Measurements from ENCODE around the gene ANKRD11.

Gene ANKRD11

GRCh38 chr16:89283449-89283848 is 206.9 kb downstream of the ANKRD11 start:
- no peak for TF ChIP-seq CTCF (IDR thresholded peaks at IDR 0.05; ENCODE audit: extremely low read depth, insufficient read depth, missing control alignments)
- DNase-seq (ENCODE audit: low spot score): no peak
- in situ Hi-C loops (cut with MboI; ENCODE audit: low pct_unique_long_range_greater_than_20kb, low sequenced_read_pairs, unreplicated experiment): no loop called here

- TF ChIP-seq CTCF (IDR thresholded peaks at IDR 0.05; ENCODE audit: extremely low read depth, insufficient read depth, missing control alignments): no peak
- in situ Hi-C loops (cut with MboI; ENCODE audit: low pct_unique_long_range_greater_than_20kb, low sequenced_read_pairs, unreplicated experiment): no loop called here
- no peak for DNase-seq (ENCODE audit: low spot score)
Measured at GRCh38 chr16:89282523-89282922, 207.8 kb downstream of the ANKRD11 start.

- no peak for TF ChIP-seq CTCF (IDR thresholded peaks at IDR 0.05; ENCODE audit: extremely low read depth, insufficient read depth, missing control alignments)
- no peak for DNase-seq (ENCODE audit: low spot score)
- in situ Hi-C loops (cut with MboI; ENCODE audit: low pct_unique_long_range_greater_than_20kb, low sequenced_read_pairs, unreplicated experiment): no loop called here
Measured at GRCh38 chr16:89281829-89282228, 208.5 kb downstream of the ANKRD11 start.

GRCh38 chr16:89281189-89281577 is 209.2 kb downstream of the ANKRD11 start:
- in situ Hi-C loops (cut with MboI; ENCODE audit: low pct_unique_long_range_greater_than_20kb, low sequenced_read_pairs, unreplicated experiment): no loop called here
- no peak for DNase-seq (ENCODE audit: low spot score)
- TF ChIP-seq CTCF (IDR thresholded peaks at IDR 0.05; ENCODE audit: extremely low read depth, insufficient read depth, missing control alignments): no peak

GRCh38 chr16:89280546-89281188 is 209.7 kb downstream of the ANKRD11 start:
- in situ Hi-C loops (cut with MboI; ENCODE audit: low pct_unique_long_range_greater_than_20kb, low sequenced_read_pairs, unreplicated experiment): no loop called here
- TF ChIP-seq CTCF (IDR thresholded peaks at IDR 0.05; ENCODE audit: extremely low read depth, insufficient read depth, missing control alignments): no peak
- DNase-seq (ENCODE audit: low spot score): no peak

GRCh38 chr16:89279666-89280481 is 210.5 kb downstream of the ANKRD11 start:
- no peak for DNase-seq (ENCODE audit: low spot score)
- TF ChIP-seq CTCF (IDR thresholded peaks at IDR 0.05; ENCODE audit: extremely low read depth, insufficient read depth, missing control alignments): no peak
- in situ Hi-C loops (cut with MboI; ENCODE audit: low pct_unique_long_range_greater_than_20kb, low sequenced_read_pairs, unreplicated experiment): no loop called here
